GM12801 (cell line): ENCODE measurements around the gene KANK2.

Experiments used
- CTCF ChIP-seq: IDR thresholded peaks from one replicate; pipeline ENCODE4 v1.5.1; 2011; ENCODE audit warnings: control low read depth; ENCODE audit not compliant: insufficient read length; ENCODE audit errors: extremely low read depth

Gene KANK2

GRCh38 chr19:11233073-11233472, 35.7 kb upstream of the KANK2 start:
- TF ChIP-seq CTCF = no peak

GRCh38 chr19:11232555-11232954, 35.2 kb upstream of the KANK2 start:
- no peak for TF ChIP-seq CTCF

GRCh38 chr19:11230621-11231386, 33.5 kb upstream of the KANK2 start:
- no peak for TF ChIP-seq CTCF

- TF ChIP-seq CTCF = no peak
These were observed 30.0 kb upstream of the KANK2 start for GRCh38 chr19:11227195-11227886.

- no peak for TF ChIP-seq CTCF
These were observed 29.4 kb upstream of the KANK2 start for GRCh38 chr19:11226716-11227166.

- TF ChIP-seq CTCF = no peak
These were observed 28.5 kb upstream of the KANK2 start for GRCh38 chr19:11225815-11226214.

- TF ChIP-seq CTCF = no peak
These were observed 27.8 kb upstream of the KANK2 start for GRCh38 chr19:11225172-11225571.
